Measurements from ENCODE around the gene CYP4F22.

- TF ChIP-seq CTCF (IDR thresholded peaks at IDR 0.05 in 2 of 3, conservative IDR thresholded peaks at IDR 0.05 in 1 of 3; ENCODE audit: borderline replicate concordance in 1 of 3, insufficient read depth in 1 of 3, low read depth in 2 of 3, low read length in 2 of 3) = peak; percentile 77 to 91 (median 90)
- TF ChIP-seq JUND (IDR thresholded peaks at IDR 0.05) = no peak
- TF ChIP-seq EZH2 (IDR thresholded peaks at IDR 0.05) = no peak
Measured at GRCh38 chr19:15555759-15556633, 47.7 kb downstream of the CYP4F22 start.

Data from HCT116 (cell line).